HepG2 (cell line): Measurements from ENCODE around the gene ECSIT. TPM values are rescaled to one million over a fixed set of nuclear protein-coding genes. Genes with fewer than 3 reads are reported as not detected.

ENCODE experiments used
- ATAC-seq: fragments of 200-7000 bp; cut with Tn5 transposase; 3 replicates; pipeline ENCODE4 v1.9.1; 2020; ENCODE audit warnings: mild to moderate bottlenecking, moderate library complexity
- BruUV-seq: library from RNA; stranded (reverse); fragments of 400-500 nt; replicated peaks from 2 replicates; lab custom pipeline; 2021; lab: Mats Ljungman, UMichigan
- CTCF ChIA-PET: fragments of 300-600 bp; formaldehyde crosslinking; extraction: SDS; loops from one replicate; lab custom pipeline; 2021; ENCODE audit warnings: low total read pairs, inconsistent platforms, low intra/inter-chr PET ratio; lab: Yijun Ruan, JAX
- POLR2A ChIA-PET: fragments of 350-600 bp; sonication (Branson Sonifier 250); formaldehyde crosslinking; loops from one replicate; lab custom pipeline; 2020; ENCODE audit warnings: antibody characterized with exemption, inconsistent platforms; lab: Yijun Ruan, JAX
- DNase-seq: peaks from one replicate; pipeline ENCODE4 v3.0.0-alpha.2; 2015; ENCODE audit warnings: low spot score
- FAIRE-seq: peaks from 3 replicates; lab custom pipeline; 2011; peaks lifted over from hg19 to GRCh38; lab: Jason Lieb, UNC
- H2AFZ ChIP-seq: one replicate; pipeline ENCODE4 v1.6.1; 2011; ENCODE audit warnings: low read length, inconsistent platforms
- H3K27ac ChIP-seq: fragments of 300-600 bp; 3 replicates; pipeline ENCODE4 v1.8.0; 2011; ENCODE audit warnings: mixed run types, mild to moderate bottlenecking, mixed read lengths, low read length, inconsistent platforms; ENCODE audit not compliant: insufficient read depth; ENCODE audit errors: extremely low read length
- H3K27me3 ChIP-seq, 2 experiments: fragments of 200-600 bp in 1 of 2; 2 replicates in 1 of 2; 3 replicates in 1 of 2; pipeline versions ENCODE4 v1.6.0 to v1.8.0; 2011; ENCODE audit warnings: low read length in 2 of 2, mild to moderate bottlenecking in 2 of 2, moderate library complexity in 2 of 2, inconsistent platforms in 1 of 2; ENCODE audit not compliant: insufficient read depth in 2 of 2, control insufficient read depth in 1 of 2
- H3K36me3 ChIP-seq, 2 experiments: fragments of 200-600 bp in 1 of 2; replicated peaks in 1 of 2; 2 replicates in 1 of 2; 3 replicates in 1 of 2; pipeline versions ENCODE4 v1.5.1 to v1.8.0; 2011; ENCODE audit warnings: low read length in 2 of 2, inconsistent platforms in 1 of 2; ENCODE audit not compliant: insufficient read depth in 2 of 2, control insufficient read depth in 1 of 2
- H3K4me1 ChIP-seq: 2 replicates; pipeline ENCODE4 v1.5.1; 2012; ENCODE audit warnings: low read length, inconsistent platforms; ENCODE audit not compliant: insufficient read depth
- H3K4me2 ChIP-seq: 2 replicates; pipeline ENCODE4 v1.6.0; 2011; ENCODE audit warnings: low read depth, low read length, inconsistent platforms
- H3K4me3 ChIP-seq, 3 experiments: fragments of 200-600 bp in 1 of 3; sonication (generic), shearing (Covaris generic) in 1 of 3; replicated peaks in 1 of 3; 2 replicates each; pipeline ENCODE4 v1.5.1; 2011 to 2016; ENCODE audit warnings: low read length in 3 of 3, inconsistent platforms in 2 of 3, low read depth in 2 of 3, mild to moderate bottlenecking in 2 of 3, control low read depth in 1 of 3, mixed read lengths in 1 of 3; ENCODE audit not compliant: insufficient read depth in 1 of 3
- H3K79me2 ChIP-seq: one replicate; pipeline ENCODE4 v1.6.1; 2011; ENCODE audit warnings: low read length, inconsistent platforms; ENCODE audit not compliant: insufficient read depth
- H3K9ac ChIP-seq: 2 replicates; pipeline ENCODE4 v1.6.0; 2011; ENCODE audit warnings: mild to moderate bottlenecking, low read depth, low read length, inconsistent platforms; ENCODE audit not compliant: insufficient read depth
- H3K9me3 ChIP-seq: 2 replicates; pipeline ENCODE4 v1.5.1; 2012; ENCODE audit warnings: mild to moderate bottlenecking, low read length
- H4K20me1 ChIP-seq: 2 replicates; pipeline ENCODE4 v1.6.0; 2011; ENCODE audit warnings: inconsistent platforms, mild to moderate bottlenecking, low read length, moderate library complexity; ENCODE audit not compliant: insufficient read depth
- ASH2L ChIP-seq: fragments of 300-600, 200-600 bp; sonication (generic); IDR thresholded peaks from 2 replicates; pipeline ENCODE4 v1.7.0; 2017; ENCODE audit warnings: low read depth, mild to moderate bottlenecking, moderate library complexity, mixed read lengths, low read length; ENCODE audit not compliant: insufficient read length
- ELF3 ChIP-seq: IDR thresholded peaks from 2 replicates; pipeline ENCODE4 v1.6.1; 2016; ENCODE audit warnings: missing genetic modification reagents, missing compliant biosample characterization
- FOXM1 ChIP-seq: sonication (generic); formaldehyde crosslinking; IDR thresholded peaks from 2 replicates; pipeline ENCODE4 v1.5.0; 2020; ENCODE audit warnings: missing genetic modification reagents
- KLF13 ChIP-seq: sonication (generic); formaldehyde crosslinking; IDR thresholded peaks from 2 replicates; pipeline ENCODE4 v1.4.0; 2020; ENCODE audit warnings: mild to moderate bottlenecking, missing genetic modification reagents
- POLR2A ChIP-seq, 2 experiments: IDR thresholded peaks; 2 replicates each; pipeline ENCODE4 v1.6.1; 2011; ENCODE audit warnings: low read depth in 2 of 2, low read length in 2 of 2, mild to moderate bottlenecking in 1 of 2, moderate library complexity in 1 of 2; ENCODE audit not compliant: insufficient read depth in 1 of 2
- PPARG ChIP-seq: conservative IDR thresholded peaks from 2 replicates; pipeline ENCODE4 v1.6.1; 2016; ENCODE audit warnings: missing biosample characterization, missing genetic modification reagents
- PRDM15 ChIP-seq: sonication (generic); formaldehyde crosslinking; IDR thresholded peaks from 2 replicates; pipeline ENCODE4 v1.4.0; 2020; ENCODE audit warnings: missing genetic modification reagents
- PRPF4 ChIP-seq: fragments of 200-400 bp; formaldehyde crosslinking; IDR thresholded peaks from 2 replicates; pipeline ENCODE4 v1.6.1; 2016; ENCODE audit warnings: low read length, low read depth; ENCODE audit not compliant: poor library complexity, severe bottlenecking
- TFAP4 ChIP-seq: sonication (generic); IDR thresholded peaks from 2 replicates; pipeline ENCODE4 v1.6.1; 2016; ENCODE audit warnings: low read depth, borderline replicate concordance
- TRIM24 ChIP-seq: sonication (generic); formaldehyde crosslinking; IDR thresholded peaks from 2 replicates; pipeline ENCODE4 v1.8.0; 2022; ENCODE audit warnings: mild to moderate bottlenecking, missing genetic modification reagents
- ZBTB26 ChIP-seq: IDR thresholded peaks from 2 replicates; pipeline ENCODE4 v1.6.1; 2016; ENCODE audit warnings: missing compliant biosample characterization, missing genetic modification reagents, borderline replicate concordance
- ZBTB34 ChIP-seq: sonication (generic); formaldehyde crosslinking; IDR thresholded peaks from 2 replicates; pipeline ENCODE4 v1.8.0; 2022; ENCODE audit warnings: mild to moderate bottlenecking, missing genetic modification reagents
- ZMYM2 ChIP-seq: sonication (generic); formaldehyde crosslinking; IDR thresholded peaks from 2 replicates; pipeline ENCODE4 v1.8.0; 2022; ENCODE audit warnings: mild to moderate bottlenecking, missing genetic modification reagents
- ZNF607 ChIP-seq: sonication (generic); formaldehyde crosslinking; IDR thresholded peaks from 2 replicates; pipeline ENCODE4 v1.5.1; 2020; ENCODE audit warnings: missing genetic modification reagents, mild to moderate bottlenecking, borderline replicate concordance
- ZNF672 ChIP-seq: sonication (generic); formaldehyde crosslinking; IDR thresholded peaks from 2 replicates; pipeline ENCODE4 v1.8.1; 2022; ENCODE audit warnings: missing genetic modification reagents
- WGBS: methylation state at CpG from one replicate; pipeline ENCODE4 v1.1.6; 2017; ENCODE audit warnings: low lambda C conversion rate; 5-methylcytosine and 5-hydroxymethylcytosine counted together
- in situ Hi-C: cut with HindIII; loops from 2 replicates; pipeline ENCODE4 v1.10.0; 2017; ENCODE audit warnings: low pct_unique_long_range_greater_than_20kb; ENCODE audit not compliant: extremely low pct_ligation_motif_present
- intact Hi-C: fragments of 100-400 bp; cut with micrococcal nuclease; formaldehyde crosslinking; loops from one replicate; pipeline ENCODE4 v1.10.0; 2022; ENCODE audit not compliant: unreplicated experiment
- polyA plus RNA-seq, 8 experiments: library from polyadenylated mRNA; depleted of rRNA in 3 of 8; stranded (reverse) in 7 of 8; unstranded in 1 of 8; fragments of >200 nt; fragmentation: Illumina TruSeq in 4 of 8; extraction: Trizol in 4 of 8; gene quantifications; 2 replicates each; pipeline versions ENCODE4 v1.2.1 to v1.2.3, GENCODE V29; 2011 to 2016; ENCODE audit warnings: low read depth in 4 of 8, missing spikeins in 1 of 8, mixed read lengths in 1 of 8; ENCODE audit not compliant: insufficient read depth in 1 of 8
- total RNA-seq, 5 experiments: library from RNA; depleted of rRNA; stranded (reverse); fragments of >200 nt; fragmentation: Illumina TruSeq; extraction: Trizol; gene quantifications; 2 replicates each; pipeline ENCODE4 v1.2.3, GENCODE V29; 2016; ENCODE audit warnings: low read depth in 1 of 5

ECSIT gene
- total and polyA plus RNA-seq, 2 of the 13 experiments (the other 11 are each of a cell fraction or from before 2014, with no cell fraction given): 36.4 to 62.3 TPM

GRCh38 chr19:11457831-11458230 lies 71.1 kb downstream of the ECSIT start:
- Histone ChIP-seq H3K36me3 (no peaks in the 10 kb centered on the region), H3K27ac (no peak overlapping the region), H3K27me3 (peaks cover 1 to 12% of the 10 kb centered on the region in 2 experiments; a peak in 2 of 5 replicates), H4K20me1 (no peaks in the 10 kb centered on the region), H3K79me2 (no peaks in the 10 kb centered on the region), H2AFZ (no peak overlapping the region), H3K9me3 (no peaks in the 10 kb centered on the region), H3K4me2 (no peak overlapping the region)
- ChIA-PET CTCF (no interaction called here), POLR2A (no interaction called here)
- no peak for ATAC-seq
- FAIRE-seq: no peak
- no TSS peak for BruUV-seq
- intact Hi-C loops: no loop called here
- no peak for DNase-seq
- TF ChIP-seq FOXM1 (CRISPR knock-in tag): no peak
- no peak for TF ChIP-seq ELF3 (CRISPR knock-in tag)
- TF ChIP-seq TFAP4: no peak
- TF ChIP-seq ZBTB34 (CRISPR knock-in tag): no peak
- no peak for TF ChIP-seq ZMYM2
- TF ChIP-seq PRDM15: no peak
- TF ChIP-seq ZNF672 (CRISPR knock-in tag): no peak
- no peak for TF ChIP-seq ZNF607
- TF ChIP-seq PRPF4: no peak
- TF ChIP-seq PPARG: no peak
- TF ChIP-seq ASH2L: no peak
- no peak for TF ChIP-seq POLR2A (IDR thresholded peaks at IDR 0.05; ENCODE audit: insufficient read depth in 1 of 2, low read depth in 2 of 2, low read length in 2 of 2)
- TF ChIP-seq TRIM24 (CRISPR knock-in tag): no peak
- TF ChIP-seq KLF13 (CRISPR knock-in tag): no peak
- TF ChIP-seq ZBTB26 (CRISPR knock-in tag): no peak
- TF ChIP-seq, all 625 proteins: peak for 0
- no peak overlapping the region for H3K4me3 ChIP-seq
- 72% methylated on average over 11 of the region's 20 CpGs for WGBS
- H3K4me1 ChIP-seq: peaks cover 16% of the 10 kb centered on the region
- in situ Hi-C loops: loop anchor here (10.0 kb wide), 1 partner anchor 173 kb away; no protein-coding TSS in a partner anchor
- no peak overlapping the region for H3K9ac ChIP-seq
